Activated naive CD4-positive, alpha-beta T cell treated with anti-CD3 and anti-CD28 coated beads, Interleukin-2, amount 10 ng/mL, durations not matched to agents 7 days and 5 days (primary cell): ENCODE measurements around the gene RPL5.

Source experiments
- CTCF ChIA-PET: fragments of 350-600 bp; sonication (Branson Sonifier 250); formaldehyde crosslinking; loops from one replicate; lab custom pipeline; 2021; ENCODE audit warnings: antibody characterized with exemption; lab: Charles Lee
- DNase-seq: peaks from one replicate; pipeline ENCODE4 v3.0.0-alpha.2; 2020
- H3K27ac Mint-ChIP-seq: one replicate; pipeline ENCODE4 v1.8.0; 2021; ENCODE audit warnings: mild to moderate bottlenecking, moderate library complexity, mixed read lengths
- H3K27me3 Mint-ChIP-seq: one replicate; pipeline ENCODE4 v1.8.0; 2021; ENCODE audit warnings: mild to moderate bottlenecking, mixed read lengths
- H3K36me3 Mint-ChIP-seq: one replicate; pipeline ENCODE4 v1.8.0; 2021; ENCODE audit warnings: mixed read lengths
- H3K4me1 Mint-ChIP-seq: one replicate; pipeline ENCODE4 v1.8.0; 2021; ENCODE audit warnings: mixed read lengths
- H3K4me3 Mint-ChIP-seq: one replicate; pipeline ENCODE4 v1.8.0; 2021; ENCODE audit warnings: mild to moderate bottlenecking, moderate library complexity, mixed read lengths
- H3K9me3 Mint-ChIP-seq: one replicate; pipeline ENCODE4 v1.8.0; 2021; ENCODE audit warnings: mixed read lengths

Gene RPL5

DNA sequence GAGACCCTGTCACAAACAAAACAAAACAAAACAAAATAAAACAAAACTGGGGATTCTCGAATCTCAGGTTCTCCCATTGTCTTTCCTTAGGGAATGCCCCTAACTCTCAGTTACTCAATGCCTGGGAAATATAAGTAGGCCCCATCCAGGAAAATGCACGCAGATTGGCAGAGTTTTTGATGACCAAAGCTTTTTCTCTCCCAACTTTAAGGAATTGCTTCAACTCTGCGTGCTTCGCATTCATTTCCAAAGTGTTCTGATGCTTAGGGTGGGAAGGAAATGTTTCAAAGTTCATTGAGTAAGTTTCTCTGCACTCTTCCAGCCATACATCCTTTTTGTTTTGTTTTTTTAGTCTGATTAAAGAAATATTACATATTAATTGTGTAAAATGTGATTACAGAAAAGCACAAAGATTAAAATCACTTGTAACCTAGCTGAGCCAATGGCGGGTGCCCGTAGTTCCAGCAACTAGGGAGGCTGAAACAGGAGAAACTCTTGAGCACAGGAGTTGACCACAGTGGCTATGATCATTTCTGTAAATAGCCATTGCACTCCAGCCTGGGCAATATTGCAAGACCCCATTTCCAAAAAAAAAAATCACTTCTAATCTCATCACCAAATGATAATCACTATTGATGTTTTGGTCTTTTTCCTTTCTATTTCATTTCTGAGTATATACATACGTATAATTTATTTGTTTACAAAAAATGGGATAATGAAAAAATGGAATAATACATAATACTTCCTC lies 28.5 kb upstream of the RPL5 start:
- Mint-ChIP-seq H3K9me3 (no peaks in the 10 kb centered on the region), H3K4me1 (no peaks in the 10 kb centered on the region), H3K4me3 (no peak overlapping the region), H3K27ac (no peak overlapping the region), H3K27me3 (peaks cover 31% of the 10 kb centered on the region), H3K36me3 (no peaks in the 10 kb centered on the region)
- no peak for DNase-seq
- CTCF ChIA-PET, result no interaction called here

DNA sequence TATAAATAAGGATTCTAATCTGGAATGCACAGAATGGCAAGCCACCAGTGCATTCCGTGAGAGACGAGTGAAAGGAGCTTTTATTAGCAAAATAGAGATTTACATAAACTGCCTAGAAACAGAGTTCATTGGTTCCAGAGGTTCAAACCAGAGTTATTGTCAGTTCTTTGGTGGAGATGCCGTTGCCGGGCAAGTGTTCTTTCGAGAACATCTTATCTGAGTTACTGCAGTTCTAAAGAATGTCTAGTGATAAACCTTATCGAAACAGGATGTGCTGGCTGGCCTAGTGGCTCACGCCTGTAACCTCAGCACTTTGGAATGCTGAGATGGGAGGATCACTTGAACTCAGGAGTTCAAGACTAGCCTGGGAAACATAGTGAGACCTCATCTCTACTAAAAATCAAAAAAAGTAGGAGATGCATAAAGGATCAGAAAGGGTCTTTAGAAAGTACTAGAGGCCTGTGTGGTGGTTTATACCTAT lies 27.1 kb upstream of the RPL5 start:
- peak; percentile 22 for DNase-seq
- CTCF ChIA-PET, result no interaction called here

GRCh38 chr1:92805216-92805615 lies 26.6 kb upstream of the RPL5 start:
- Mint-ChIP-seq H3K36me3 (no peaks in the 10 kb centered on the region), H3K4me3 (no peak overlapping the region), H3K27me3 (peaks cover 26% of the 10 kb centered on the region), H3K4me1 (no peaks in the 10 kb centered on the region), H3K9me3 (no peaks in the 10 kb centered on the region), H3K27ac (no peak overlapping the region)
- CTCF ChIA-PET, result no interaction called here
- no peak for DNase-seq

More for the DNA sequence above, 27.1 kb upstream of the RPL5 start:
- Mint-ChIP-seq H3K4me1 (no peaks in the 10 kb centered on the region), H3K4me3 (no peak overlapping the region), H3K9me3 (no peaks in the 10 kb centered on the region), H3K27ac (no peak overlapping the region), H3K36me3 (no peaks in the 10 kb centered on the region), H3K27me3 (peaks cover 26% of the 10 kb centered on the region)

DNA sequence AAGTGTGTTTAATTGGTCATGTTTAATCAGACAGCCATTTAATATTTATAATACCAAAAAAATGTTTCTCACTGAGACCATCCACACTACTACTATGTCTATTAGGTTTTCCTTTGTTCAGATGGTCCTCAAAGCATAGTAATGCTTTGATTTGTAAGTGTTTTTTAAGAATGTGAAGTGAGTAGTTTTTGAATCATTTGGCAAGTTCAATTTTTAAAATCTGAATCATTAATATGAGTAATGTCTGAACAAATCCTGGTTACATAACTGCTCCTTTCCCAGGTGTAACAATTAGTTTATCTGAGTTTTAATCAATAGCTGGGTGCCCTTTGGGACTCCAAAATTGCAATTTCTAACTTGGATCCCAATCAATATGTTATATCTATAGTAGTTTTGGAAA lies 23.5 kb upstream of the RPL5 start:
- Mint-ChIP-seq H3K36me3 (no peaks in the 10 kb centered on the region), H3K9me3 (no peaks in the 10 kb centered on the region), H3K27me3 (peaks cover 40% of the 10 kb centered on the region), H3K27ac (no peak overlapping the region), H3K4me3 (no peak overlapping the region), H3K4me1 (no peaks in the 10 kb centered on the region)
- DNase-seq, result no peak
- CTCF ChIA-PET, result interaction anchor here (0.7 kb wide), 1 partner anchor 697 kb away, joined by 4 read pairs; no protein-coding TSS in a partner anchor

- Mint-ChIP-seq H3K9me3 (no peaks in the 10 kb centered on the region), H3K27ac (no peak overlapping the region), H3K27me3 (peaks cover 55% of the 10 kb centered on the region), H3K36me3 (no peaks in the 10 kb centered on the region), H3K4me3 (no peak overlapping the region), H3K4me1 (no peaks in the 10 kb centered on the region)
- DNase-seq, result no peak
- CTCF ChIA-PET, result interaction anchor here (0.8 to 5.2 kb wide), 5 partner anchors 15 to 819 kb away, joined by 3 to 78 read pairs (median 8); partner anchors contain the start of gene RPL5
Measured at GRCh38 chr1:92816732-92817131, 15.1 kb upstream of the RPL5 start.

DNA sequence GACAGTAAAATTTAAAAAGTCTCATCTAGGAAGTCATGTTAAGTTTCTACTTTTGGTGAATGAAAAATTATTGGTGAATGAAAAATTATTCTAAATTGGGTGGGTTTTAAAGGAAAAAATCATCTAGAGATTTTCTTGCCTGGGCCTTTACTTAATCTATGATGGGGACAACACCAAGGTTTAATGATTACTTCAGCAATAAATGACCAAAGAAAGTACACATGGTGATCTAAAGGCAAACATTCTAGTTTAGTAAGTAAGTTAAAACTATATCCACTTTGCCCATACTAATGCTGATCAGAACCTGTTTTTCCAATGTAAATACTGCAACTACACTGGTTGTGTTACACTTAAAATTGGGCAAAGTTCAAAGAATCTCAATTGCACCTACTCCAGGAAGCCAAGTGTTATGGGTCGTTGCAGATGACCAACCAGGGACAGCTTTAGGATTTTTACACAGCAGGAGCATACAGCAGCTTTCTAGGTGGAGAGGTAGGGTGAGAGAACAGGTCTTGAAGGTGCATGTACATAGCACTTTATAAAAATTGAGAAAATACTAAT lies 14.6 kb upstream of the RPL5 start:
- Mint-ChIP-seq H3K27ac (no peak overlapping the region), H3K36me3 (no peaks in the 10 kb centered on the region), H3K4me1 (no peaks in the 10 kb centered on the region), H3K9me3 (no peaks in the 10 kb centered on the region), H3K4me3 (no peak overlapping the region), H3K27me3 (peaks cover 50% of the 10 kb centered on the region)
- DNase-seq, result no peak
- CTCF ChIA-PET, result interaction anchor here (0.8 to 5.2 kb wide), 6 partner anchors 15 to 819 kb away, joined by 3 to 78 read pairs (median 7); partner anchors contain the start of gene RPL5

DNA sequence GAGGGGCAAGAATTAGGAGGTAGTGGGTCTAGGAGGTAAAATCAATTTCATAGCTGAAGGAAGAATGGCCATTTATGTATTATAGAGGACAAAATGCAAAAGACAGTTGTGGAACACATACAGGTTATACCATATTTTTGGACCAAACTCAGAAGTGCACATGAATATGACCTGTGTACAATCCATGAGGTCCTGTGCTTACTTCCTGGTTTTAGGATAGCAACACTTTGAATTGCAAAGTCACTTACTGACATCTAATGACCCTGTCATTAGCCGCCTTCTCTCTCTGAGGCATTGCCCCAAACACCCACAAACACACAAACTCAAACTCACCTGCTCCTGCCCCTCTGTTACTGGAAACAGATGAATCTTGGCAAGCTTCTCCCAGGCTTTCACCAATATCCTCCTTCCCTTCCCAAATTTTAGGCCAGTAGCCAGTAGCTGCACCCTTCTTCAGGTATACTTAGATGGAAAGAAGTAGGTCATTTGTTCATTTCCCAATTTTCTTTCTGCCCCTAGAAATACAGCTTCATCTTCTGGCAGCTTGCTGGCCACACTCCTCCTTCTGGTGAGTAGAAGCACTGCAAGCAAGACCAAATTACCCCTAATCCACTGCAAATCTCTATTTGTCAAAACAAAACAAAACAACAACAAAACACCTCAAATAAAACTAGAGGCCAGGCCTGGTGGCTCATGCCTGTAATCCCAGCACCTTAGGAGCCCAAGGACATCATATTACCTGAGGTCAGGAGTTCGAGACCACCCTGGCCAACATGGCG lies 13.7 kb upstream of the RPL5 start:
- peak; percentile 38 for DNase-seq
- no peak overlapping the region for H3K4me3 Mint-ChIP-seq
- CTCF ChIA-PET, result interaction anchor here (0.7 to 5.2 kb wide), 13 partner anchors 10 to 823 kb away, joined by 3 to 78 read pairs (median 5); partner anchors contain the start of gene RPL5
- H3K27ac Mint-ChIP-seq, result no peak overlapping the region
- H3K9me3 Mint-ChIP-seq, result no peaks in the 10 kb centered on the region
- peaks cover 45% of the 10 kb centered on the region for H3K27me3 Mint-ChIP-seq
- H3K4me1 Mint-ChIP-seq, result no peaks in the 10 kb centered on the region
- H3K36me3 Mint-ChIP-seq, result no peaks in the 10 kb centered on the region

DNA sequence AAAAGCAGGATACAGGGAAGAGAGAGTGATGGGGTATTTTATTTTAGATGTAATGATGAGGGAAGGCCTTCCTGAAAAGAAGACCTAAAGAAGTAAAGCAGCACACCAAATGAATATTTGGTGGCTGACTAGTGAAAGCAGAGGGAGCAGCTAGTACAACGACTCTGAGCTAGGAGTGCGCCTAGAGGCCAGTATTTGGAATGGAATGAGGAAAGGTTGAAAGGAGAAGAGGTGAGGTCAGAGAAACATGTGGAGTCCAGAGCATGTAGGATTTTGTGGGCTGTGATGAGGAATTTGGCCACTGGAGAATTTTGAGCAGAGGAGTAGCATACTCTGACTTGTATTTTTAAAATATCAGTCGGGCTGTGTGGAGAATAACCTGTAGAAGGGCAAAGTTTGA lies 11.8 kb upstream of the RPL5 start:
- CTCF ChIA-PET, result interaction anchor here (1.0 to 5.2 kb wide), 3 partner anchors 12 to 72 kb away, joined by 6 to 78 read pairs (median 7); partner anchors contain the start of gene RPL5
- no peak for DNase-seq
- peaks cover 40% of the 10 kb centered on the region for H3K27me3 Mint-ChIP-seq

GRCh38 chr1:92820551-92820950 lies 11.3 kb upstream of the RPL5 start:
- no peaks in the 10 kb centered on the region for H3K9me3 Mint-ChIP-seq
- no peak for DNase-seq
- H3K4me3 Mint-ChIP-seq, result no peak overlapping the region
- CTCF ChIA-PET, result interaction anchor here (0.6 to 1.6 kb wide), 3 partner anchors 11 to 513 kb away, joined by 3 to 7 read pairs (median 6); partner anchors contain the start of gene RPL5
- no peaks in the 10 kb centered on the region for H3K36me3 Mint-ChIP-seq
- no peaks in the 10 kb centered on the region for H3K4me1 Mint-ChIP-seq
- H3K27me3 Mint-ChIP-seq, result peaks cover 40% of the 10 kb centered on the region
- H3K27ac Mint-ChIP-seq, result no peak overlapping the region

More for the DNA sequence above, 11.8 kb upstream of the RPL5 start:
- Mint-ChIP-seq H3K9me3 (no peaks in the 10 kb centered on the region), H3K4me3 (no peak overlapping the region), H3K4me1 (no peaks in the 10 kb centered on the region), H3K27ac (no peak overlapping the region), H3K36me3 (no peaks in the 10 kb centered on the region)

DNA sequence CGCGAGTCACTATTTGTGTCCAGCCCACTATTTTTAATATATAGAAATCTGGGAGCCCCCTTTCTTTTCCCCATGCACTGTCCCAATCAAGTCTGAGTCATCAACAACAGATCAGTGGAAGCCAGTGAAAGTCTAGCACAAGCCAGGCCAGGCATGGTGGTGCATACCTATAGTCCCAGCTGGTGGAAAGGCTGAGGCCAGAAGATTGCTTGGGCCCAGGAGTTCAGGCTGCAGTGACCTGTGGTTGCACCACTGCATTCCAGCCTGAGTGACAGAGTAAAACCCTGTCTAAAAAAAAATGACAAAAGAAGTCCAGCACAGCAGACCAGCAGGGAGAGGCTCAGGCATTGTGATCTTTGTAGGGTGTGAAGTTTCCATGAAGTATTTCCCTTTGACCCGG lies 9.0 kb upstream of the RPL5 start:
- CTCF ChIA-PET, result interaction anchor here (1.5 kb wide), 1 partner anchor 9 kb away, joined by 3 read pairs; the partner anchor contains the start of gene RPL5
- H3K27ac Mint-ChIP-seq, result no peak overlapping the region
- H3K9me3 Mint-ChIP-seq, result no peaks in the 10 kb centered on the region
- no peak for DNase-seq
- H3K4me3 Mint-ChIP-seq, result no peak overlapping the region
- no peaks in the 10 kb centered on the region for H3K4me1 Mint-ChIP-seq
- H3K36me3 Mint-ChIP-seq, result no peaks in the 10 kb centered on the region
- peaks cover 24% of the 10 kb centered on the region for H3K27me3 Mint-ChIP-seq

GRCh38 chr1:92826792-92827191 lies 5.0 kb upstream of the RPL5 start:
- no peaks in the 10 kb centered on the region for H3K36me3 Mint-ChIP-seq
- H3K9me3 Mint-ChIP-seq, result no peaks in the 10 kb centered on the region
- CTCF ChIA-PET, result no interaction called here
- DNase-seq, result no peak
- no peak overlapping the region for H3K27ac Mint-ChIP-seq
- peaks cover 2% of the 10 kb centered on the region for H3K4me1 Mint-ChIP-seq
- no peak overlapping the region for H3K4me3 Mint-ChIP-seq
- peaks cover 8% of the 10 kb centered on the region for H3K27me3 Mint-ChIP-seq

GRCh38 chr1:92831368-92831761 lies 475 bp upstream of the RPL5 start:
- Mint-ChIP-seq H3K4me1 (peaks cover 40% of the 10 kb centered on the region), H3K27me3 (peaks cover 5% of the 10 kb centered on the region), H3K4me3 (peak overlapping the region; percentile 84), H3K9me3 (no peaks in the 10 kb centered on the region), H3K27ac (peak overlapping the region; percentile 92), H3K36me3 (peaks cover 41% of the 10 kb centered on the region)
- DNase-seq, result no peak
- CTCF ChIA-PET, result interaction anchor here (0.6 to 2.3 kb wide), 9 partner anchors 8 to 170 kb away, joined by 3 to 10 read pairs (median 3); partner anchors contain the start of gene DIPK1A

GRCh38 chr1:92832537-92833114 lies 786 bp downstream of the RPL5 start:
- Mint-ChIP-seq H3K4me3 (peak overlapping the region; percentile 84), H3K27ac (peak overlapping the region; percentile 92), H3K9me3 (no peaks in the 10 kb centered on the region), H3K27me3 (peaks cover 5% of the 10 kb centered on the region), H3K4me1 (peaks cover 52% of the 10 kb centered on the region), H3K36me3 (peaks cover 52% of the 10 kb centered on the region)
- DNase-seq, result no peak
- CTCF ChIA-PET, result interaction anchor here (0.7 to 2.3 kb wide), 7 partner anchors 10 to 129 kb away, joined by 3 to 10 read pairs (median 5); partner anchors contain the start of gene DIPK1A
